Stimulated activated CD4-positive, alpha-beta T cell treated with anti-CD3 and anti-CD28 coated beads, Interleukin-15, amount 100 ng/mL, for 24 hours (primary cell): ENCODE measurements around the gene CCNG2.

Experiments
- DNase-seq: peaks from one replicate; pipeline ENCODE4 v3.0.0-alpha.2; 2020

CCNG2 gene

DNA sequence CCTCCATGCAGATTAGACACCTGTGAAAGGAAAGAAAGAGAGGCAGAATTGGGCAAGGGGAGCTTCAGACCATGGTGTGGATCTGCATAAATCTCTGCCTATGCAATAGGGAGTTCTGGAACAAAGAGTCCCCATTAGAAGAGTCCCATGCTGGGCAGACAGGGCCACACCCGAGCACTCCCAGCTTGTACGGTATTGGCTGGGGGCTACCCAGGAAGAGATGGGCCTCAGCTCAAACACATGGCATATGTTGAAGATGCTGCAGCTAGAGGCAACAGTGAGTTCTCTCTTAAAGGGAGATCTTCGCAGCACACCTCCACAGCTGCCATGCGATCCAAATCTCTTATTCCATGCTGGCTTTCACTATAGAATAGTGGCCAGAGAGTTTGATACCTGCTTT is 24.7 kb downstream of the CCNG2 start:
- DNase-seq: no peak

DNA sequence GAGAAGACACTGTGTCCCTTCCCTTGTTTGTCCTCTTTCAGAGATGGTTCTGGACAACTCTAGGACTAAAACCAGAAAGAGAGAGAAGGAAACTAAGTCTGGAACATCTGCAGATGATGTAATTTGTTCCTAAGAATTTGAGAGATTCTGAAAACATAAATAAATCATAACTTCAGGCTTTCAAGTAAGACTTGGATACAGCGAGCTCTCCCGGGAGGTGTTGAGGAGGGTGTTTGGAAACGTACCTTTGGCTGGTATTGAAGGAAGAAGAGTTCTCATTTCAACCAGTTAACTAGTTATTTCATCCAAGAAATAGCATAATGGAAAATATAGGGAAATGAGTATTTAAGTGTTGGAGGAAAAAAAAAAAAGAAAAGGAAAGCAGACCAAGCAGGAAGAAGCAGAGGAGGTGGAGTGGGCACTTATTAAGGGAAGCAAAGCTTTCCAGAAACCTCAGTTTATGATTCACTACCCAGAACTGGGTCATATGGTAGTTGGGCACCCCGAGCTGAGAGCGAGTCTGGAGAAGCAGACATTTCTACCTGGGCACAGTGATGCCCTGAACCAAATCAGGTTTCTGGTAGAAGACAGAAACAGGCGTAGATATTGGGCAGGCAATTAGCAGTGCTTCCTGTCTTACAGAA is 26.9 kb downstream of the CCNG2 start:
- DNase-seq: no peak

DNA sequence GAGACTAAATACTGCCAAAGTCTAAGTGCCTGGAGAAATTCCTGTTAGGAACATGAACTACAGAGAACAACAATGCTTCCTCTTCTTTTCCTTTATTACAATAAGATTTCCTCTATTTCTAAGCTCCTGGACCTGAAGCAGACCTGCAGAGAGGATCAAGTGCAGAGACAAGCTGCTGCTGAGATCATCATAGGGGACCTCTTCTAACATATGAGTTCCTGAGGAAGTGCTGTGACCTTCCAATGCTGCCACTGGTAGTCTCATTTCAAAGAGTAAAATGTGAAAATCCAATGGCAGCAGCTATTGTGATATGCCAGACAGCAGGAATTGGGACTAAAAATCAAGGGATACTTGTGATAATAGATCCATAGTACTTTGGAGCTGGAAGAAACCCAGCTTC is 28.0 kb downstream of the CCNG2 start:
- DNase-seq: no peak

DNA sequence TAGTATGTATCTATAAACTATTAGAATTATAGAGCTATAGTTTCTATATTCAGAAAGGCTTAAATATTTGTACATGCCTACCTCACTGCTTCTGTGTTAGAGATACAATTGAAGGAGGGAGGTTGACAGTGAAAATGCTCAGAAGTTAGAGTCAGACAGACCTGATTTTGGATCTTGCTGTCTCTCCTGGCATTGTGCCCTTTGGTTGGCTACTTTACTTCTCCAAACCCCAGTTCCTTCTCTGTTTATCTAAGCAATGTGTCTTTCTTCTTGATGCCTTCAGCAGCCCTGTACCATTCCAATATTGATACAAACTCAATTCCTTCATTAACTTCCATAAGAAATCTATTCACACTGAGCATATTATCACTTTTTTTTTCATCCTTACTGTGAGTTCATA is 28.7 kb downstream of the CCNG2 start:
- no peak for DNase-seq

DNA sequence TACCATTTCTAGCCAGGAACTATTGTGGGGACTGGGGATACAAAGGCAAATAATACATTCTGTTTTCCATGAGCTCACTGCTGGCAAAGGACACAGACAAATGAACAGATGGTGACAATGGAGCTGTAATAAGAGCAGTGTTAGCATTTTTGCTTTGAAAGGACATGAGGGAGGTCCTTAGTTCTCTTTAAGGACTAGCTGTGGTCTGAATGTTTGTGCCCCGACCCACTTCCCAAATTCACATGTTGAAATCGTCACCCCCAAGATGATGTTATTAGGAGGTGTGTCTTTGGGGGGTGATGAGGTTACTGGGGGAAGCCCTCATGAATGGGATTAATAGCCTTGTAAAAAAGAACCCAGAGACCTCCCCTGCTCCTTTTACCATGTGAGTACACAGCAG is 30.3 kb downstream of the CCNG2 start:
- DNase-seq: no peak

DNA sequence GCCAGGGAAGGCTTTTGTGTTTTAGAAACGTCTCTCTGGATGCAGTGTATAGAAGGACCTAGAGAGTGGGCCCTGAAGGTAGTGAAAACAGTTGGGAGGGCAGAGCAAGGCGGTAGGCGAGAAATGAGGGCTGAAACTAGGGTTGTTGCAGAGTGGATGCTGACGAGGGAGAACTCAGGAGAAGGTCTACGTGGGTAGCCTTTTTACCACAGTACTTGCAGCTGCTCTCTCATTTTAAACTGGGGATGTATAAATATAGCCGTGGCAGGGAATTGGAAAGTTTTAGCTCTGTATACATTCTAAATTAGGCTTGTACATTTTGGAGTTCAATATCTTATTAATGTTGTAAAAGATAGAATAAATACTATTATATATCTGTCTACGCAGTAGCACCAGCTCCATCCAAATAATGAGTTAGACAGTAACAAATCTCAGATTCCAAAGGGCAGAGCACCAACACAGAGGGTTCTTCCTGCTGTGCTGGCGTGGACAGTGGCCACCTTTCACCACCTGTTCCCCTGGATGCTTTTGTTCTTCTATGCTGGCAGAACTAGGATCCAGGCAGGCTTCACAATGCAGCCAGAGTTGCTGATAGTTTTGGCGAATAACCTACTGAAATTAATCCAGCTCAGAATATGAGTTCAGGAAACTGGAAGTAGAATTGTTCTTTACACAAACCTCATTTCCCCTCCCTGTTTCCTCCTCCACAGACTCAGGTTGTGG is 31.7 kb downstream of the CCNG2 start:
- no peak for DNase-seq

DNA sequence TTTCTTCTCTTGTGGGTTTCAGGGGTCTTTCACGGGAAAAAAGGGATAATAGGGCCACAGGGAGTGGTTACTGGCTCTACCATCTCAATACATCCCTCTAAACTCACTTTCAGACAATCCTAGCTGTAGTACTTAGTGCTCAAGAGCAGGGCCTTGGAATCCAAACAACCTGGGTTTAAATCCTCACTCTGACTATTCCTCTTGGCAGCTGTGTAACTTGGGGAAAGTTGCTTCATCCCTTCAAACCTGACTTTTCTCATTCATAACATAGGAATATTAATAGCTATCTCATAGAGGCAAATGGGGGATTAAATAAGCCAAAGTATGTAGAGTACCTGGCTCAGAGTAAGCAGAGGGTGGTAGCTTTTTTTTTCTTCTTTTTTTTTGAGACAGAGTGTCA is 32.4 kb downstream of the CCNG2 start:
- no peak for DNase-seq

DNA sequence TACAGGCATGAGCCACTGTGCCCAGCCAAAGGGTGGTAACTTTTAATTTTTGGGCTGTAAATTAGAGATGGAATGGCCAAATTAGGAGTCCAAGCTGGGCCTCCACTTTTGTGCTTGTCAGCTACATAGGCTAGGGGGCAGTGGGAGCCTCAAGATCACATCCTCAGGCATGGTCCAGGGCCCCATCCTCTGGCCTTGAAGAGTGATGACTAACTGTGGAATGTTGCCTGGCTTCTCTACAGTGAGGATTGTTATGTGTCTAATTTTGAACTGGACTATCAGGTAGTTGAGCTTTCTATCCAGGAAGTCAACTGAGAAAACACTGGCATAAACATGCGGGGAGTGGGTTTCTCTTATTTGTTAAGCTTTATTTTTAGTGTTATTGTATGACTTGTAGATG is 33.0 kb downstream of the CCNG2 start:
- no peak for DNase-seq

DNA sequence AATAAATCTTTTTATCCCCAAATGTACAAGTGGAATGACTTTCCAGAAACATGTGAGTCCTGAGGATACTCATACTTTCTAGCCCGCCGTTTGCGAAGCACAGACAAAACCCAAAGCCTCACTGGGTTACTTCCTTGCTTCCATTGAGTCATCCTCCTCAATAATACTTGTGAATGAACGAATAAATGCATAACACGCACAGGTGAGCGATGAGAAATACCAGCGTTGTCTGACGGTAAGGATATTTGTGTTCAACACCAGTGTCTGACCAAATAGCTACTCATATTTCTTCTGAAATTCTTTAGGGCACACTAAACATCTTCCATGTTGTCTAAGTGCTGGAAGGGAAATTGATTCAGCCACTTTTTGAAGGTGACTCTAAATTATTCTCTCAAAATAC is 36.0 kb downstream of the CCNG2 start:
- no peak for DNase-seq

DNA sequence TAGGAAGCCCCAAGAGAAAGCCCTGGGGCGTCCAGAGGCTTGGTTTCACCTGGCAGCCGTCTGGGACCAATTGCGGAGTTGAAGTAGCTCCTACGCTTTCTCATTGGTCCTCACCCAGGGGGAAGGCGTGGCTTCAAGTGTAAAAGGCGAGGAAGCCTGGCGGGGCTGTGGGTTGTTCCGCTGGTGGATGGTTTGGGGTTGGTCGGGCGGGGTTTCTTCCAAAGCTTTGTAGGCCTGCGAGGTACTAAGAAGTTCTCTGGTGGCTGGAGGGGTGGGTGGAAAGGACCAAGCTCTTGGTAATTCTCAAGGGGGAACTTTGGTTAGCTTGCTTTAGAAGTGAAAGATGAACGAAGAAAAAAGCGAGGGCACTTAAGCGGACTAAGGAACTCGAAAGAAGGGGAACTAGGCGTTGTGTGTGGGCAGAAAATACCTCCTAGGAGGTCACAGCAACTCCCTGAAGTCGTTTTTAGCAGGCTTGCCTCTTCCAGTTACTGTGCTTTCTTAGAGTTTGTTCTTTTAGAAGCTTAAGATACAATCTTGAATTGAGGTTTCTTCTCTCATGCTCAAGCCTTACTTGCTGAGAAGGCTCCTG is 36.6 kb downstream of the CCNG2 start:
- peak; percentile 84 for DNase-seq

DNA sequence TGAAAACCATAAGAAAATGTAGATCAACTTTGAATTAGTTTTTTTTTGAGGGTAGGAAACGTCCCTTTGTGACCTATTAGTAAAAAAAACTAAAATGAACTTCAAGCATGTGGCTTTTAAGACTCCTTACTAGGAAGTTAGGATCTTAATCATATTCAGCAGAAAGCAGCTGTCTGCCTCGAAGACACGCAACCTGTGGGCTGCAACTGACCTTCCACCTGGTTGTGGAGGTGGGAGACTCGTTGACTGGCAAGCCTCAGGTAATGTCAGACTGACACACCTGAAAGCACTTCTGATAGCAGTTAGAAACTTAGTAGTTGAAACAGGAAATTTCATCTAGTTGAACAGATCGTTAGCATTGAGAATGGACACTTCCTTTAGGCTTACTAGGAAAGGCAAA is 37.4 kb downstream of the CCNG2 start:
- DNase-seq: no peak

DNA sequence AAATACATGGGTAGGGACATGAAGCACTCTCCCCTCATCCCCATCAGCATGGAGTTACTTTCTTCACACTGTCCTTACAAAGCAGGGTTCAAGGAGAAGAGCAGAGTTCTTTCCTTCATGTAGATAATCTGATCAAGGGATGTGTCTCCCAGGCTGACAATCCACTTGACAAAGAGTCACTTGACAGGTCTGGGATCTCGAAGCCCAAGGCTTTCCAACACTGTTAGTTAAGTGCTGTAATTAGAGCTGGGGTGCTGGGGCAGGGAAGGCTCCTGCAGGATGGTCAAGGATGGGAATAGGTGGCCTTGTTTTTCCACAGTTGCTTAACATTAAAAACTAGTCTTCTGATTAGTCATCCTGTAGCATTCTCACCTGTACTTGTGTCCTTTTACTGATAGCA is 38.0 kb downstream of the CCNG2 start:
- no peak for DNase-seq

DNA sequence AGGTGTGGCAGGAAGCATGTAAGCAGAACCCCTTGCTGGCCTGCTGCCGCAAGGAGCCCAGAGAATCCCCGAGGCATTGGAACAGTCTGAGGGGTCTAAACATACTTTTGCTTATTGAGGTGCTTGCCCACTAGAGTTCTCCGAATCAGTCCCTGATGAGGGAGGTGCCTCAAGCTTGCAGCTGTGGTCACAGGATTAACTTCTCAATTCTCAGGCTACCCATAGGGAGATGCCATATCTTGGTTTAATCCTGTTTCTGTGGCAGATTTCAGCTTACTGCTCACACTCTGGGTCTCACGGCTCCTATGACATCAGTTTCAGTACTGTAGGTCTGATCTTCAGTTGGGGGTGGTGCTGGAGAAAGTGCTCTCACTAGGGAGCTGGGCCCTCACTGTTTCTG is 39.9 kb downstream of the CCNG2 start:
- peak; percentile 3 for DNase-seq

DNA sequence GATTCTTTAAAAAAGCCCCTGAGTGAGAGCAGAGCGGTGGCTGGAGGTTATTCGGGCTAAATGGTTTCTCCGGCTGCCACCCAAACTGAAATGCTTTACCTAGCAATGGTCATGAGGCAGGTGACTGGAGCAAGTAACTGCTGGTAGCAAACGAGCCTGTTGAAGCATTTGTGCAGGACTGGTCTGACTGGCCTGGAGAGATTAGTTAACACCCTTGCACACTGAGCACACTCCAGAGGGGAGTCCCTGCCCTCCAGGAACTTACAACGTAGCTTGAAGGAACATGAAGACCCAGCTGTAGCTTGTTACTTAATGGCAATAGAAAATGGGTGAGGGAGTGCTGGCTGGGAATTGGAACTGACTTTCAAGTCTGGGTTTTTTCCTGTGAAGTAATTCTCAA is 40.4 kb downstream of the CCNG2 start:
- no peak for DNase-seq

DNA sequence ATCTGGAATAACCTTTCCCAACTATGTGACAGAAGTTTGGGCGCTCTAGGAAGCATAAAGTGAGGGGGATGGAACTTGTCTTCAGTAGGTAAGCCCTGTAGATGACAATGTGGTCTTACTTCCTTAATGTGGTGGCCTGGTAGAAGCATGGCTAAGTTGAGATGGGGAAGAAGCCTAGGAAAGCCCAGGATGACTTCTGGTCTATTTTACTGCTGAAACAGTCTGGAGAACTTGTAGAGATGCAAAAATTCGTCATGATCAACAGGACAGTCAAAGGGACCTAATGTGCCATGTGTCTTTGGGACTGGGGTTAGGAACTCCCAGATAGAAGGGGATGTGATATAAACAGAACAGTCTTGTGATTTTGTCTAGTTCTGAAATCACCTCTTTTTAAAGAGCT is 40.8 kb downstream of the CCNG2 start:
- no peak for DNase-seq

DNA sequence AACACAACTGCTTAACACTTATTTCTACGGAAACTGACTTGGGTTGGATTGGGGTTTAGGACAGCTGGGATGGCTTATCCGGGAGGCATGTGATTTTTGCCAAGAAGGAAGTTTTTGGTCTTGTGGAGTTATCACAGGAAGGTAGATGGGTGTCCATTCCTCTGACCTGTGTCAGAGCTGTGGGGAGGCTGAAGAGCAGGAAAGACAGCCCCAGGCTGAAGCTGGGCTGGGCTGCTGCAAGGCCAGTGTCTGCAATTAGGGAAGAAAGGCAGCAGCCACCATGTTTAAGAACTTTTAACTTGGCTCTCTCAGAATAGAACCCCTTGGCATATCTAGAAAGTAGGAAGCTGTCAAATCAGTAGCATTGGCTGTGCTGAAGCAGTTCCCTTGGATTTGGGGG is 42.3 kb downstream of the CCNG2 start:
- DNase-seq: no peak

DNA sequence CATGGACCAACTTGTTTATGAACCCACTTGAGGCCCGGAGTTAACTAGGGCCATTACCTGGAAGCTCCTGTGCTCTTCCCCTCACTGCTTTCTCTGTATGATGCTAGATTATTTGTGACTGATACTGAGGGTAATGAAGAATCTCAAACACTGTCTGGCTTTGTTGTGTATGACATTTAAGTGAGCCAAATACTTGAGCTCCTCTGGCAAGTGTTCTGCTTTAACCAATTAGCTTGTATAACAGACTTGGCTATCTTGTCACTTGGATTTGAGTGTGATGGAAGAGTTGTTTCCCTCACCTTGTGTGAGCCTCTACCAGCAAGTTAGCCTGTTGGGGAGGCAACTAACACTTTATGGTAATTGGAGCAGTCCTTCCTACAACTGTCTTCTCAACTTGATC is 42.7 kb downstream of the CCNG2 start:
- DNase-seq: no peak

DNA sequence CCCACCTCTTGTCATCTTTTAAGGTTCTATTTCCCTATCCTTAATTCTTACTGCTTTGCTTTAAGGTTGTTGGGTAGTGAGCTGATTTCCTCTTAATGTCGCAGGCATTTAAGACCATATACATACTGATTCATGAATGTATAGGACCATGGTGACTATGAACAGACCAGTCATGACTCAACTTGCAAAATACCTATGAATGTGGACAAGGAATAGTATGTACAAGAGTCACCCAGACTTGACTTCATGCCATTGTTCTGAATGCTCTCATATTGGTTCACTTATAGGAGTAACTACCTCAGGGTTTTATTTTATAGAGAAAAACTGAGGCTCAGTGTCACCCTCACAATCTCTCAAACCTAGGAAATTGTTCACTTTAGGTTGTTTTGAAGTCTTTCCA is 44.3 kb downstream of the CCNG2 start:
- DNase-seq: no peak

DNA sequence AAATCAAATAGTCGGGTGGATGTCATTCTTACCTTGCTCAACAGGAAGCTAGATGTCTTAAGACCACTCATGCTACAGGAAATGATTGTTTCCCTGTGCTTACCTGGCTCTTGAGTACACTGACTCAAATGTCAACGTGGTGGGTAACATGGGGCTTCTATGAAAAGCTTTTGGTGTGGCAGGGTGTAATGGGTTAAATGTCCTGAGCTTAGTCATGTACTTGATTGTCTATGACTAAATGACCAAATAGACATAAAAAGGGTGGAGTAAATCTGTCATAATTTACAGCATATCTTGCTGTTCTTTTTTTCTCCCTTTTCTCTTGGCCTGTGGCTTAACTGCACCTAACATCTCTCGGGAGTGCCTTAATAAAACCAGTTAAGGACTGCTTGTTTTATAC is 44.9 kb downstream of the CCNG2 start:
- no peak for DNase-seq

DNA sequence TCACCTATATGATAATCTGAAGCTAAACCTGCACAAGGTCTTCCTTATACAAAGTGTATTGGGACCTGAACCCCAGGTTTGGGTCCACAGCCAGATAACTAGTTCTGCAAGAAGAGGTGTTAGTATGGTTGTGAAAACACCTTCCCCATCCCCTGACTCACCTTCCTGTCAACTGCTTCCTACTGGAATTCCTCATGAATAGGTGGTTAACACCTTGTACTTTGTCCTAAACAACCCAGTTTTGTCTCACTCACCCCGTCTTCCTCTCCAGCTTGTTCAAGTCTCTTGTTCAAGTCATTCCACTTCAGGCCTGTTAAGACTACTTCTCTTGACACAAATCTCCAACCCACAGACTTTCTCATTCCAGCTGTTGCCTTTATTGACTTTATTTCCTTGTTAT is 45.5 kb downstream of the CCNG2 start:
- no peak for DNase-seq

DNA sequence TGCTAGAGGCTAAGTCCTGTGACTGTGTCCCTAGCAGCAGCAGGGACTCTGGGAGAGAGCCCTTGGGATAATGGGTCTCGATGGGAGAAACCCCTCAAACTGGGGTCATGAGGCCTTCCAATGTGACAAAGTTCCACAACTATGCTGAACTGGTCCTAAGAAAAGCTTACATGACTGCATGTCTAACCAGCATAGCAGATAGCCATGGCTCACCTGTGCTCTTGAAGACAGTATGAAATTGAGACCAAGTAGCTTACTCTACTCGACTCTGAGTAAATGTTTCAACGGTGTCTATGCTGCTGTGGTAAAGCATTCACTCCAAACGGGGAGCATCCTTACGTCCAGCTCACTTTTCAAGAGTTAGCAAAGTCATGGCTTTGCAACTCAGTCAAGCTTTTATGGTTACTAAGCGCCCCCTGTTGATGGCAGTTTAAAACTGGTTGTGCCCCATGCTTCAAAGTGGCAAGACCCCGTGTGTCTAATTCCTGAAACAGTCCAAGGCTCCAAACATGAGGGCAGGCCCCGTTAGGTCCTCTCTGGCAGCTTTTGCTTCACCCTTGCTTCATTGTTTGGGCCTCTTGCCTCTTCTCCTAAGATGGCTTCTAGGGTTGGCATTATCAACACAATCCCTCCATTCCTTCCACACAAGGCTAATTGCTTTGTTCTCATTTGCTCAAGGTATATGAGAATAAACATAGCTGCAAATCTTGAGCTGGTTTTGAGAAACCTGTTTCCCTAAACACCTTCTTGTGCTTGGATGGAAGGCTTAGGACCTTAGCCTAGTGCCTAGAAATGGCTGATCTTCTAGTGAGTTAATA is 46.6 kb downstream of the CCNG2 start:
- peak; percentile 70 for DNase-seq

DNA sequence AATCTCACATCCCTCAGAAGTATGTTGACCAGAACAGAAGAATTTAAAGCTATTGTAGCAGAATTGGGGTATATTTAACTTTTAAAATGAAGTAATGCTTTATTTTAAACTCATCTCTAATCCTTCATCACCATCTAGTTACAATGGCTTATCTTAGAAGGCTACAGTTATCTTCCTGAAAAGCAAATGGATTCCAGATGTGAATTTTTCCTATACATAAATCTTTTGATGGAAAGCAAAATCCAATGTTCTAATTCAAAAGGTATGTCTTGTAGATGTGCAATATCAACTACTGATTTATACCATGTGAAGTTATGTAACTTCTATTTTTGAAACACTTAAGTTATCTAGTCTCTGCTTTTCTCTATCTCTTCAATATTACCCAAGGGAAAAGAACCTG is 47.6 kb downstream of the CCNG2 start:
- no peak for DNase-seq

DNA sequence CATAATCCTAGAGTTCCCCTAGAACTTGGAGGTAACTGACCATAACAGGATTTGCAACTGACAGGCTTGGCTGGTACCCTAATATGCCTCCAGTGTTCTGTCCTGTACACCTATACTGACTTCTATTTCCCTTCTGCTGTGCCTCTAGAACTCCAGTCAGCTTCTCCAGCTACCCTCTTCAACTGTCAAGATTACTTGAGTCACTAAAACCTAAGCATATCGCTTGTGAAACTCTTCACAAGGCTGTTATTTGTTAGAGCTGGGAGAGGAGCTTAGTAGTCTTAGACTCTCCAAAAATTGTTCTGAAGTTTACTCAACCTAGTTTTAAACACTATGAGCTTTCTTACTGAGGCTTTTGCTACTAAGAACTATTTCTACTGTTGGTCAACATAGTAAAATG is 52.0 kb downstream of the CCNG2 start:
- no peak for DNase-seq

DNA sequence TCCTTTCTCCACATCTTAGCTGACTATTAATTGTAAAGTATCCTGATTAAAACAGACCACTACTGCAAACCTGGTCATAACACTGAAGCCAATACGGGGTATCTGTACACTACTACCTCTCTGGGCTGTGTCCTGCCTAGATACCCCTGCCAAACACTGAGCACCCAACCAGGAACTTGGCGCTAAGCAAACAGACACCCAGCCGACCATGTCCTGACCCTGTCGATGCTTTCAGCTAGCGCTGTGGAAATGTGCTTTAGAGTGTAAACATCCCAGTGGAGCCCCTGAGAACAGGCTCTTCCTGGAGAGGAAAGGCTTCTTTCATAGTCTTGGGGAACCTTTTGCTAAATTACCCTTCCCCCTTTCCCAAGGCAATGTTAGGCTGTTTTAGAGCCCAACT is 52.9 kb downstream of the CCNG2 start:
- no peak for DNase-seq
